GM23338 (cell line): Measurements from ENCODE around the gene PTGER4. TPM values are rescaled to one million over a fixed set of nuclear protein-coding genes. Genes with fewer than 3 reads are reported as not detected.

Experiments
- ETS1 ChIP-seq: IDR thresholded peaks from 2 replicates; pipeline ENCODE4 v1.6.1; 2016; ENCODE audit warnings: antibody characterized with exemption
- EZH2 ChIP-seq: fragments of 200-600 bp; sonication (generic); IDR thresholded peaks from one replicate; pipeline ENCODE4 v1.8.0; 2017; ENCODE audit warnings: antibody characterized with exemption, mild to moderate bottlenecking, low read depth; ENCODE audit not compliant: unreplicated experiment
- EZH2phosphoT487 ChIP-seq: fragments of 200-600 bp; sonication (generic); IDR thresholded peaks from one replicate; pipeline ENCODE4 v1.8.1; 2018; ENCODE audit warnings: antibody characterized with exemption; ENCODE audit not compliant: unreplicated experiment
- JUNB ChIP-seq: IDR thresholded peaks from one replicate; pipeline ENCODE4 v1.6.1; 2016; ENCODE audit warnings: antibody characterized with exemption; ENCODE audit not compliant: unreplicated experiment
- POLR2AphosphoS5 ChIP-seq: IDR thresholded peaks from 2 replicates; pipeline ENCODE4 v1.6.1; 2016; ENCODE audit warnings: antibody characterized with exemption, low read depth
- STAT1 ChIP-seq: IDR thresholded peaks from one replicate; pipeline ENCODE4 v1.6.1; 2016; ENCODE audit warnings: antibody characterized with exemption; ENCODE audit not compliant: unreplicated experiment
- ZNF114 ChIP-seq: fragments of 250-450 bp; sonication (Bioruptor Pico); IDR thresholded peaks from 2 replicates; pipeline ENCODE4 v1.5.0; 2020; ENCODE audit warnings: mild to moderate bottlenecking, moderate library complexity
- ZNF331 ChIP-seq: fragments of 250-450 bp; sonication (Bioruptor Pico); IDR thresholded peaks from 2 replicates; pipeline ENCODE4 v1.5.0; 2020; ENCODE audit warnings: low read depth, mild to moderate bottlenecking, moderate library complexity
- ZNF462 ChIP-seq: fragments of 250-450 bp; sonication (Bioruptor Pico); IDR thresholded peaks from 2 replicates; pipeline ENCODE4 v1.5.0; 2020; ENCODE audit warnings: mild to moderate bottlenecking, moderate library complexity
- polyA plus RNA-seq: library from polyadenylated mRNA; unstranded; fragments of >200 nt; fragmentation: Nextera tagmentation; extraction: Ambion mirVana; gene quantifications from 2 replicates; pipeline ENCODE4 v1.2.1, GENCODE V29; 2016
- total RNA-seq: library from RNA; depleted of rRNA; stranded (reverse); fragments of >200 nt; shearing (Covaris generic); gene quantifications from 2 replicates; pipeline ENCODE4 v1.2.3, GENCODE V29; 2014
- TF ChIP-seq, protein P1 (sequence below): IDR thresholded peaks from one replicate; pipeline ENCODE4 v1.6.1; 2018; ENCODE audit warnings: antibody characterized with exemption; ENCODE audit not compliant: unreplicated experiment

Gene PTGER4
- total and polyA plus RNA-seq, 2 experiments from 2014 or later: 0.82 to 4.4 TPM

DNA sequence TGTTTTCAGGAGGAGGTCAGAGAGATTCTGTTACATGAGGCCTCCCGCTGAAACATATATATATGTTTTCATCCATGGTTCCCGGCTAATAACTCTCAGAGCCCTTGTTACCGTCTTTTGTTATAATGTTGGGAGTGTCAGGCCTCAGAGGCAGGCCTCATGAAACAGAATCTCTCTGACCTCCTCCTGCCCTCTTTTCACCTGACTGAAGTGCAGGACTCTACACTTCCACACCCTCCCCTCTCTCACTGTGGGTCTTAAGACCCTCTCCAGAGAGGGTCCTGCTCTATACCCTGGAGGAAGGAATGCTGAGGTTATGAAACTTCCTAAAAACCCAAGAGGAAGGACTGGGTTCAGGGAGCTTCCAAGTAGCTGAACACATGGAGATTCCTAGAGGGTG is 28.5 kb upstream of the PTGER4 start (continued):
- TF ChIP-seq ZNF462 (CRISPR knock-in tag): no peak
- TF ChIP-seq JUNB: no peak
- no peak for TF ChIP-seq POLR2AphosphoS5
- no peak for TF ChIP-seq ZNF331
- TF ChIP-seq EZH2phosphoT487: no peak
- TF ChIP-seq, protein P1, sequence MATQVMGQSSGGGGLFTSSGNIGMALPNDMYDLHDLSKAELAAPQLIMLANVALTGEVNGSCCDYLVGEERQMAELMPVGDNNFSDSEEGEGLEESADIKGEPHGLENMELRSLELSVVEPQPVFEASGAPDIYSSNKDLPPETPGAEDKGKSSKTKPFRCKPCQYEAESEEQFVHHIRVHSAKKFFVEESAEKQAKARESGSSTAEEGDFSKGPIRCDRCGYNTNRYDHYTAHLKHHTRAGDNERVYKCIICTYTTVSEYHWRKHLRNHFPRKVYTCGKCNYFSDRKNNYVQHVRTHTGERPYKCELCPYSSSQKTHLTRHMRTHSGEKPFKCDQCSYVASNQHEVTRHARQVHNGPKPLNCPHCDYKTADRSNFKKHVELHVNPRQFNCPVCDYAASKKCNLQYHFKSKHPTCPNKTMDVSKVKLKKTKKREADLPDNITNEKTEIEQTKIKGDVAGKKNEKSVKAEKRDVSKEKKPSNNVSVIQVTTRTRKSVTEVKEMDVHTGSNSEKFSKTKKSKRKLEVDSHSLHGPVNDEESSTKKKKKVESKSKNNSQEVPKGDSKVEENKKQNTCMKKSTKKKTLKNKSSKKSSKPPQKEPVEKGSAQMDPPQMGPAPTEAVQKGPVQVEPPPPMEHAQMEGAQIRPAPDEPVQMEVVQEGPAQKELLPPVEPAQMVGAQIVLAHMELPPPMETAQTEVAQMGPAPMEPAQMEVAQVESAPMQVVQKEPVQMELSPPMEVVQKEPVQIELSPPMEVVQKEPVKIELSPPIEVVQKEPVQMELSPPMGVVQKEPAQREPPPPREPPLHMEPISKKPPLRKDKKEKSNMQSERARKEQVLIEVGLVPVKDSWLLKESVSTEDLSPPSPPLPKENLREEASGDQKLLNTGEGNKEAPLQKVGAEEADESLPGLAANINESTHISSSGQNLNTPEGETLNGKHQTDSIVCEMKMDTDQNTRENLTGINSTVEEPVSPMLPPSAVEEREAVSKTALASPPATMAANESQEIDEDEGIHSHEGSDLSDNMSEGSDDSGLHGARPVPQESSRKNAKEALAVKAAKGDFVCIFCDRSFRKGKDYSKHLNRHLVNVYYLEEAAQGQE: no peak
- no peak for TF ChIP-seq STAT1
- no peak for TF ChIP-seq EZH2
- no peak for TF ChIP-seq ETS1
- no peak for TF ChIP-seq ZNF114 (CRISPR knock-in tag)
